Measurements from ENCODE around the gene SCN5A.

SCN5A gene

DNA sequence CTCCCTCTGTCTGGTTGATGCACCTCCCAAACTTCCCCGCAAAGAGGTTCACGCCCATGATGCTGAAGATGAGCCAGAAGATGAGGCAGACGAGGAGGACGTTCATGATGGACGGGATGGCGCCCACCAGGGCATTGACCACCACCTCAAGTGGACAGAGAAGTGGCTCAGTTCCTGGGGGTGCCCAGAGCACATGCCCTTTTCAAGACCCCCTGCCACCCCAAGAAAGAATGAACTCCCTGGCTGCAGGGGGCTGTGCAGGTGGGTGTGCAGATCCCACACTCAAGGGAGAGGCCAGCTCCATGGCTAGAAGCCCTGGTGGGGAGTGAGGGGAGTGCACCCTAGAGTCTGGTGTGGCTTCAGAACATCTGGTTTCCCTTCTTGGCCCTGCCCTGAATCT, 89.2 kb downstream of the SCN5A start:
- no peak for TF ChIP-seq CTCF (conservative IDR thresholded peaks at IDR 0.05)

GRCh38 chr3:38558864-38559263, 90.6 kb downstream of the SCN5A start:
- no peak overlapping the region for H3K27ac ChIP-seq
- TF ChIP-seq CTCF (conservative IDR thresholded peaks at IDR 0.05), result no peak

More for the DNA sequence above, 89.2 kb downstream of the SCN5A start:
- no peak overlapping the region for H3K27ac ChIP-seq

GRCh38 chr3:38556640-38557358, 92.7 kb downstream of the SCN5A start:
- no peak for TF ChIP-seq CTCF (conservative IDR thresholded peaks at IDR 0.05)

GRCh38 chr3:38555926-38556325, 93.6 kb downstream of the SCN5A start:
- no peak for TF ChIP-seq CTCF (conservative IDR thresholded peaks at IDR 0.05)

More at GRCh38 chr3:38556640-38557358, 92.7 kb downstream of the SCN5A start:
- H3K27ac ChIP-seq, result no peak overlapping the region

DNA sequence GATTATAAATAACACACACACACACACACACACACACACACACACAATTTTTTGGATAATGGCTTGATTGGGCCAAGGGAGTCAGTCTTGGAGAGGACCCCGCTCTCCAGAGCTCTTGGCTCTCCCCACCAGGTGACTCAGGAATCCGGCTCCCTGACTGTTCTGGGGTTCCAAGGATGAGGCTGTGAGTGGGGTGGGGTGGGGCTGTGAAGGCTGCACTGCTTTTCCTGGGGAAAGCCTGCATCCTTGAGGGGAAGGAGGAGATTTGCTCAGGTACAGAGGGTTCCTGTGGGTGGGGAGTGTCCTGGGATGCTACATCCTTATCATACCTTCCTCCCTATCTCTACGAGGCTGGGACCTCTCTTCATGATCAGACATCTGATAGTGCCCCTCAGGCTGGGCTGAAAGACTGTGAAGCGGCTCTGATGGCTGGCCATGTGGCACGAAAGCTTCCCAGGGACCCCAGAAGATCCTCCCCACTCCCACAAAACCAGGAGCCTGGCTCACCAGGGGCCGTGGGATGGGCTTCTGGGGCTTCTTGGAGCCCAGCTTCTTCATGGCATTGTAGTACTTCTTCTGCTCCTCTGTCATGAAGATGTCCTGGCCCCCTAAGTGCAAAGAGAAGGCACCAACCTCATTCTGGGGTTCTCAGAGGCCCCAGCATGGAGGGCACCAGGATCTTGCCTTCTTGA, 94.2 kb downstream of the SCN5A start:
- no peak overlapping the region for H3K27ac ChIP-seq
- TF ChIP-seq CTCF (conservative IDR thresholded peaks at IDR 0.05), result no peak

More at GRCh38 chr3:38555926-38556325, 93.6 kb downstream of the SCN5A start:
- no peak overlapping the region for H3K27ac ChIP-seq

DNA sequence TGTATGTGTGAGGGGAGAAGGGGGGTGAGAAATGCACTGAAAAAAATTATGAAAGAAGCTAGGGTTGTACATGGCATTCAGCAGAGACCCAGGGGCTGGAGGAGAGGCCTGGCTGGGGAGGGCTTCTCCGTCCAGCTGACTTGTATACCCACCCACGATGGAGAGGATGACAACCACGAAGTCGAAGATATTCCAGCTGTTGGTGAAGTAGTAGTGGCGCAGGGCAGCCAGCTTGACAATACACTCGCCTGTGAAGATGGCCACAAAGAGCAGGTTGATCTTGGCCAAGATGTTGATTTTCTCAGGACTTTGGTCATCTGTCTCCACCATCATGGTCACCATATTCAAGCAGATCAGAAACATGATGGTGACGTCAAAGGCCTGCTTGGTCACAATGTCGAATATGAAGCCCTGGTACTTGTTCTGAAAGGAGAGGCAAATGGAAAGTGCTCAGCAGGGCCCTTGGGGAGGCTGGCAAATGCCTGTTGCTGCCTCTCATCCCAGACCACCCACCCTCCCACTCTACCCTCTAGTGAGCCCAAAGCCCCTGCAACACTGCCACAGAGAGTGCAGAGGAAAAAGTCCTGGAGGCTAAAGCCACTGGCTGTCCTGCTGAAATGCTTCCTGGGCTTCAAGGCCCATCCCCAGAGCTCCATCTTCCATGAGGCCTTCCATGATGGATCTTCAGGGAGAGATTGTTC, 95.2 kb downstream of the SCN5A start:
- H3K27ac ChIP-seq, result no peak overlapping the region
- TF ChIP-seq CTCF (conservative IDR thresholded peaks at IDR 0.05), result no peak

GRCh38 chr3:38553071-38553470, 96.4 kb downstream of the SCN5A start:
- no peak overlapping the region for H3K27ac ChIP-seq
- no peak for TF ChIP-seq CTCF (conservative IDR thresholded peaks at IDR 0.05)

Measured in VCaP (cell line).